HFF-Myc (cell line): ENCODE measurements around the gene UQCRHL.
"Not testable (repeated sequence)": the region's sequence is repeated elsewhere in the genome, so short reads cannot be mapped to it uniquely, and the experiment has no call there.

Experiments used
- DNase-seq: peaks from one replicate; pipeline ENCODE4 v3.0.0-alpha.2; 2011; ENCODE audit warnings: low read depth; ENCODE audit errors: extremely low read depth
- H3K4me3 ChIP-seq: replicated peaks from 2 replicates; pipeline ENCODE4 v1.5.1; 2011; ENCODE audit warnings: low read depth, mild to moderate bottlenecking, control low read depth, low read length
- TF ChIP-seq, protein P1 (sequence below): IDR thresholded peaks from 2 replicates; pipeline ENCODE4 v1.5.1; 2012; ENCODE audit warnings: mild to moderate bottlenecking, low read depth, low read length, control low read depth; ENCODE audit errors: missing control alignments

Gene UQCRHL

DNA sequence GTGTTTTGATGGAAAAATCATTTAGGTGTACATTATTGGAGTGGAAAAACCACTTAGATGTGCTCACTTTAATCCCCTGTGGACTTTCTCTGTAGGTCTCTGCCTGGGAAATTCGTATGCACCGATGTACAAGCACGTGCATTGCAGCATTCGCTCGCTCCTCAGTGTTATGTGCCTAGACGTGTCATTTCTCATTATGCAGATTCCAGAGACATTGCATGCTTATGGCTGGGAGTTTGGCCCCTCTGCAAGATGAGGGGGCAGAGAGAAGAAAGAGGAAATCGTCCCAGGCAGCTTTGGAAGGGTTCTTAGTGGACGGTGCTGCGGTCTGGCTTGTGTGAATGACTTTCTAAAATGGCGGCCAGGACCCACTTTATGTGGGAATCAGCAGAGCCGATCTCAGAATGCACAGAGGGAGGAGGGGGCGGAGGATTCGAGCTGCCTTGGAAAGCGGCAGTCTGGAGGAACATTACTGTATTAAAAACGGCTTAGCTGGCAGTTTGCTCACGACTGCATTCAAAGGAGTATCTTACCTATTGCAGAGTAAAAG lies 42.4 kb upstream of the UQCRHL start:
- no peak for DNase-seq
- H3K4me3 ChIP-seq: peak overlapping the region; percentile 75
- TF ChIP-seq, protein P1, sequence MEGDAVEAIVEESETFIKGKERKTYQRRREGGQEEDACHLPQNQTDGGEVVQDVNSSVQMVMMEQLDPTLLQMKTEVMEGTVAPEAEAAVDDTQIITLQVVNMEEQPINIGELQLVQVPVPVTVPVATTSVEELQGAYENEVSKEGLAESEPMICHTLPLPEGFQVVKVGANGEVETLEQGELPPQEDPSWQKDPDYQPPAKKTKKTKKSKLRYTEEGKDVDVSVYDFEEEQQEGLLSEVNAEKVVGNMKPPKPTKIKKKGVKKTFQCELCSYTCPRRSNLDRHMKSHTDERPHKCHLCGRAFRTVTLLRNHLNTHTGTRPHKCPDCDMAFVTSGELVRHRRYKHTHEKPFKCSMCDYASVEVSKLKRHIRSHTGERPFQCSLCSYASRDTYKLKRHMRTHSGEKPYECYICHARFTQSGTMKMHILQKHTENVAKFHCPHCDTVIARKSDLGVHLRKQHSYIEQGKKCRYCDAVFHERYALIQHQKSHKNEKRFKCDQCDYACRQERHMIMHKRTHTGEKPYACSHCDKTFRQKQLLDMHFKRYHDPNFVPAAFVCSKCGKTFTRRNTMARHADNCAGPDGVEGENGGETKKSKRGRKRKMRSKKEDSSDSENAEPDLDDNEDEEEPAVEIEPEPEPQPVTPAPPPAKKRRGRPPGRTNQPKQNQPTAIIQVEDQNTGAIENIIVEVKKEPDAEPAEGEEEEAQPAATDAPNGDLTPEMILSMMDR: no peak

DNA sequence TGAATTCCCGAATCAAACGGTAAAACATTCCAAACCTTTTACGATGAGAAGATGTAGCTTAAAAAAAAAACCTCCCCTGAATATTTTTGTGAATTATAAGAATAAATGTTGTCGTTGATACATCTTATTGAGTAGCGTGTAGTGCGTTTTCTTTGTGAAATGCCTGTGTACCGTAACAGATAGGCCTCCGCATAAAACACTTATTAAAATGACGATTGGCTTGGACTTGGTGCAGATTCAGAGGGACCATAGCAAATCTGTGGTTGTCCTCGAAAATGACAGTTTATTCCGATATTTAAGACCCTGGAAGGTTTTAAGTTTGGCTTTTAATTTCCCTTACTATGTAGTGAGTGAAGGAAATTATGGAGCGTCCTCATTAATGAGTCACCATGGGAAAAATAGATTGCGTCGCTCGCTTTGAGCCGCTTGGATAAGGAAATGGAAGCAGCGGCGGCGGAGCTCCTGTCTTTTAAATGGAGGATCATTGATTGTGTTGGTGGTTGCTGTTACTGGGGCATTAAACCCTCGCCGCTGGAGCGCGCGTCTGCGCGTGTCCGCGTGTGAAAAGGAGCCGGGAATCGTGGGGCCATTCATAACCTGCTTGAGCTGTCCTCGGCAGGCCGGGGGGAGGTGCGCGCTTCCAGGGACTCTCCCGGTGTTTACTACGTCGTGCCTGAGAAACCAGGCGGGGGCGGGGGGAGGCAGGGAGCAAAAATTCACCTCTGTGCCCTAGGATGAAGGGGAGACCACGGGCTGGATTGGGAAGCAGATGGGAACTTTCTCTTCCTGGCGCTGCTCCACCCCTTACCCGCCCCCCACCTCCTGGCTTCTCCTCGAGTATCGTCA lies 41.7 kb upstream of the UQCRHL start:
- peak overlapping the region; percentile 75 for H3K4me3 ChIP-seq
- TF ChIP-seq, protein P1: no peak
- DNase-seq: peak; percentile 47

DNA sequence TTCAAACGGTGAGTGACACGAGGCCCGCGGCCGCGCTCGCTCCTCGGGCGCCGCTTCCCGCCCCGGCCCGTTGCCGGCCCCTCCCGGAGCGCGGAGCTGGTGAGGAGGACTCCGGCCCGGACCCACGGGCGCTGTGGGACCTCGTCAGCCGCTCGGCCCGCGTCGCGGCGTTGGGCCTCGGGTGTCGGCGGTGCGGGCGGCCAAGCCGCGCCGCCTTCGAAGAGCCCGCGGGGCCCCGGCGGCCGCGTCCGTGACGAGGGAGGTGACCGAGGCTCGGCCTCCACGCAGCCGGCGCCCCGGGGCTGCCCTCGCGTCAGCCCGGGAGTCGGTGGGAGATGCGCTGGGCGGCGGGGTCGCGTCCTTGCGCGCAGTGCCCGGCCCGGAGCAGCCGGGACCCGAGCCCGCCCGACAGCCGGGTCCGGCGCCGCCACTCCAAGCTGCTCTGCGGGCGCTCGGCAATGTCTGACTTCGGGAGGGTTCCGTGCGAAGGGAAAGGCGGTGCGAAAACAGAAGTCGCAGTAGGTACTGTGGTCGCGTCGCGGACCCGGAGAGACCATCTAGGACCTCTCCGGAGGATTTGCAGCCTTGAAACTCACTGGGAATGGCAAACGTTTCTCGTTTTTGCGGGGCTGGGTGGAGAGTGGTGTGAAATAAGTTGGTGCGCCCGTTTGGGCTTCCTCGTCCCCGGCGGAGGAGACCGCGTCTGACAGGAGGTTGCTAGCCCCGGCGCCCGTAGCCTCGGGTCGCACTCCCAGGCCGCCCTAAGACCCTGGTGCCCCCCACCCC lies 40.9 kb upstream of the UQCRHL start:
- DNase-seq: no peak
- peak overlapping the region; percentile 75 for H3K4me3 ChIP-seq
- TF ChIP-seq, protein P1: no peak

DNA sequence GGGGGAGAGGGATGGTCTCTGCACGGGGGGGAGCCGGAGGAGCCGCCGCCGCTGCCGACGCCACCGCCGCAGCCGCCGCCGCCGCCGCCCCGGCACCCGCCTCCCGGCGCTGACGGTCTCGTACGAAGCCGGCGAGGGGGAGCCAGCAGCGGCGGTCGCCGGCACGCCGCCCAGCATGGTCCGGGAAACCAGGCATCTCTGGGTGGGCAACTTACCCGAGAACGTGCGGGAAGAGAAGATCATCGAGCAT lies 40.4 kb upstream of the UQCRHL start:
- TF ChIP-seq, protein P1: no peak
- DNase-seq: no peak
- H3K4me3 ChIP-seq: peak overlapping the region; percentile 75

DNA sequence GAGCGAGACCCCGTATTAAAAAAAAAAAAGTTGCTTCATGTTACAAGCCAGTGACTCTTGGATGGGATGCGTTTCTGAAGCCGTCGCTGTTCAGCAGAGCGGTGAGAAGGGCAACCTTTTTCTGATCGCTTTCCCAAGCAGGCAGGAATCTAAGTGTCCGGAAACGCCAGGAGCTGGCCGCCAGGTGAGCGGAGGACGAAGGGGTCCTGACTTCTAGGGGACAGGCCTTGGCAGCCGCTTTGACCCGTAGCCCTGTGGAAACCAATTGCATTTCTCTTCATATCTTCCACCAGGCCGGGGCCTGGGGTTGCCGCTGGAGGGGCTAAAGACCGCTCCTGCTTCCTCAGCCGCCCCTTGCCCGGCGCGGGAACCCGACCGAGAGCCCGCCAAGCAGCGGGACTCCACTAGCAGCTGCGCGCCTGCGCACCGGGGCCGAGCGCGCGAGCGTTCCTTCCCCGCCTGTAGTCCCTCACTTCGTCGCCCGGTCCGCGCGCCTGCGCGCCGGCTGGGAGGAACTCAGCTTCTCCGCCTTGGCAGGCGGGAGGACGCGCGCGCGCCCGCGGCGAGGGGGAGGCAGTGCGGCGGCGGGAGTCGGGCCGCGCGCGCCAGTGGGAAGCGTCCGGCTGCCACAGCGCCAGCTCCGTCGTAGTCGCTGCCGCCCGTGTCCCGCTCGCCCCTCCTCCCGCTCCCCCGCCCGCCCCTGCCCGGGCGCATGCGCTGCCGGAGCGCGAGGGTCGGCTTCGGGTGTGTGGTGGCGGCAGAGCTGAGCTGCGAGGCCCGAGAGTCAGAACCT lies 39.8 kb upstream of the UQCRHL start, which contains the start of gene SPEN:
Gene SPEN (plus strand): TSS at position 608 of the 793 bp plus-strand sequence. CDS start 361 bp downstream, outside the sequence.
- DNase-seq: peak; percentile 64
- peak within 1 kb of the TSS; percentile 75 for H3K4me3 ChIP-seq
- TF ChIP-seq, protein P1: no peak

DNA sequence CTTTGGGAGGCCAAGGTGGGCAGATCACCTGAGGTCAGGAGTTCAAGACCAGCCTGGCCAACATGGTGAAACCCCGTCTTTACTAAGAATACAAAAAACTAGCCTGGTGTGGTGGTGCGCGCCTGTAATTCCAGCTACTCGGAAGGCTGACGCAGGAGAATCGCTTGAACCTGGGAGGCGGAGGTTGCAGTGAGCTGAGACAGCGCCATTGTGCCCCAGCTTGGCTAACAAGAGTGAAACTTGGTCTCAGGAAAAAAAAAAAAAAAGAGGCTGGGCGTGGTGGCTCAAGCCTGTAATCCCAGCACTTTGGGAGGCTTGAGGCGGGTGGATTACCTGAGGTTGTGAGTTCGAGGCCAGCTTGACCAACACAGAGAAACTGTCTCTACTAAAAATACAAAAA lies 38.6 kb upstream of the UQCRHL start:
- DNase-seq, H3K4me3 ChIP-seq: not testable (repeated sequence)
